ENCODE measurements around the gene MINK1.

Gene MINK1

DNA sequence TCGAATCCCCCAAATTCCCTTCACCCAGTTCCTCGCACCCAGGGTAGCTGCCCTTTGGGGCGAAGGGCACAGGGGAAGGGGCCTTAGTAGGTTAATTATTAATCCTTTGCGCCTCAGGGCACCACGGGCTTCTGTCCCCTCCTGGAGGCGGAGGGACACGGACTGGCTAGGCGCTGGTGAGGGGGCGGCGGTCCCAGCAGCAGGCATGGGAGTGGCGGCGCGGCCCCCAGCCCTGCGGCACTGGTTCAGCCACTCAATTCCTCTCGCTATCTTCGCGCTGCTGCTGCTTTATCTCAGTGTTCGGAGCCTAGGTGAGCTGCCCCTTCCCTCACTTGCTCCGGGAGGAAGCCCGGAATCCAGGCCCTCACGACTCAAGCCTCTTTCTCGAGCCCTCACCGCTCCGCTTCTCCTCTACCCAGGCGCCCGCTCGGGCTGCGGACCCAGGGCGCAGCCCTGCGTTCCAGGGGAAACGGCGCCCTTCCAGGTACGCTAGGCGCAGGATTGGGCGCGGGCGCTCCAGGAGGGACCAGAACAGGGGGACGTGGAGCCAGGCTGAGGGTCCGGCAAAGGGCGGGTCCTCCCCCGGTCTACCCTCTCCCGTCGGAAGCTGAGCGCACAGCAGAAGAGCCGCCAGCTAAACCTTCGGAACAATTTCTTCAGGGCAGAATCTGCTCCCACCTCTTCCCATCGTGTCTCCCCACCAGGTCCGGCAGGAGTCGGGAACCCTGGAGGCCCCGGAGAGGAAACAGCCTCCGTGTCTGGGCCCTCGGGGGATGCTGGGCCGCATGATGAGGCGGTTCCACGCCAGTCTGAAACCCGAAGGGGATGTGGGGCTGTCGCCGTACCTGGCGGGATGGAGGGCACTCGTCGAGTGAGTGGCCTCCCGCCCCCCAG lies 44.1 kb upstream of the MINK1 start, which contains the start of gene GLTPD2:
Gene GLTPD2 (plus strand): TSS at position 158 of the 894 bp plus-strand sequence. CDS start 48 bp downstream, at position 206.
- peak within 1 kb of the TSS; percentile 65 for H3K4me3 ChIP-seq (replicated peaks in 1 of 2; ENCODE audit: low read depth in 2 of 2, low read length in 2 of 2)
- no peak for TF ChIP-seq CTCF (IDR thresholded peaks at IDR 0.05; ENCODE audit: low read depth, low read length)
- peak in 1 of 2 donors; percentile 5 for DNase-seq (ENCODE audit: low read depth in 2 of 2)

DNA sequence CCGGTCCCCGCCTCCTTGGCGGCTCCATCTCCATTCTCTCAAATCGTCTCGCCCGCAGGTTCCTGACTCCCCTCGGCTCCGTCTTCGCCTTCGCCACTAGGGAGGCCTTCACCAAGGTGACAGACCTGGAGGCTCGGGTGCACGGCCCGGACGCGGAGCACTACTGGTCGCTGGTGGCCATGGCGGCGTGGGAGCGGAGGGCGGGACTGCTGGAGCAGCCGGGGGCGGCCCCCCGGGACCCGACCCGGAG lies 43.5 kb upstream of the MINK1 start:
- DNase-seq (ENCODE audit: low read depth in 2 of 2): no peak
- peak overlapping the region; percentile 65 for H3K4me3 ChIP-seq (replicated peaks in 1 of 2; ENCODE audit: low read depth in 2 of 2, low read length in 2 of 2)
- TF ChIP-seq CTCF (IDR thresholded peaks at IDR 0.05; ENCODE audit: low read depth, low read length): no peak

- DNase-seq (ENCODE audit: low read depth in 2 of 2): peak; percentile 88 to 97
- peak; percentile 45 for TF ChIP-seq CTCF (IDR thresholded peaks at IDR 0.05; ENCODE audit: low read depth, low read length)
- peak overlapping the region; percentile 48 to 65 for H3K4me3 ChIP-seq (replicated peaks in 1 of 2; ENCODE audit: low read depth in 2 of 2, low read length in 2 of 2)
Observed at GRCh38 chr17:4789951-4790704, 43.0 kb upstream of the MINK1 start.

DNA sequence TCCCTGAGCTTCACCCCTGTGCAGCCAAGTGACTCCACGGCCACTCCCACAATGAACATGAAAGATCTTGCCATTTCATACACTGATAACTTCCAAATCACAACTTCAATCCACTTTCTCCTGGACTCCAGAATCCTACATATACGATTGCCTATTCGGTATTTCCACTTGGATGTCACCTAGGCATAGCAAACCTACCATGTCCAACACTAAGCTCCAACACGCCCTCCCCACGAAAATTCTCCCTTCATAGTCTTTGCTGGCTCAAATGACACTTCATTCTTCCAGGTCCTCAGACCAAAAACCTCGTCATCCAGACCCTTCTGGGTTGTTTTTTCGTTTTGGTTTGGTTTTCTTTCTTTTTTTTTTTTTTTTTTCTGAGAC lies 42.4 kb upstream of the MINK1 start:
- peak overlapping the region; percentile 48 to 65 for H3K4me3 ChIP-seq (replicated peaks in 1 of 2; ENCODE audit: low read depth in 2 of 2, low read length in 2 of 2)
- DNase-seq (ENCODE audit: low read depth in 2 of 2): no peak
- TF ChIP-seq CTCF (IDR thresholded peaks at IDR 0.05; ENCODE audit: low read depth, low read length): no peak

GRCh38 chr17:4795168-4795567 lies 38.0 kb upstream of the MINK1 start:
- no peak for TF ChIP-seq CTCF (IDR thresholded peaks at IDR 0.05; ENCODE audit: low read depth, low read length)
- H3K4me3 ChIP-seq (replicated peaks in 1 of 2; ENCODE audit: low read depth in 2 of 2, low read length in 2 of 2): no peak overlapping the region
- no peak for DNase-seq (ENCODE audit: low read depth in 2 of 2)

DNA sequence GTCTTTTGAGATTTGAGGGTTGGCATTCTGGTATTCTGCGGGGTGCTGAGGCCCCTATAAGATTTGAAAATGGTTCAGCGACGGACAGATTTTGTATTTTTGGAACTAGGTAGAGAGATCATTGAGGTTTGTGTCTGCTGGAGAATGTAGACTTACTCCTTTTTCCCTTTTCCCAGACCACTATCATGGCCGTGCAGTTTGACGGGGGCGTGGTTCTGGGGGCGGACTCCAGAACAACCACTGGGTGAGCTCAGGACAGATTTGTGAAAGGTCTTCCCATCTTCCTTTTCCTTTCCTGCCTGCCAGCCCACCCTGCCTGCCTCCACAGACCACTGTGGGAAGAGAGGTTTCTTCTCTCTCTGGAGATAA lies 36.6 kb upstream of the MINK1 start:
- peak; percentile 47 to 55 for DNase-seq (ENCODE audit: low read depth in 2 of 2)
- peak overlapping the region; percentile 81 to 93 for H3K4me3 ChIP-seq (replicated peaks in 1 of 2; ENCODE audit: low read depth in 2 of 2, low read length in 2 of 2)
- no peak for TF ChIP-seq CTCF (IDR thresholded peaks at IDR 0.05; ENCODE audit: low read depth, low read length)
